ENCODE results near the gene FAF2. TPM values are rescaled to one million over a fixed set of nuclear protein-coding genes. Genes with fewer than 3 reads are reported as not detected.

Gene FAF2
- total and polyA plus RNA-seq, 2 donors (not counting 3 experiments of a cell fraction or from before 2014, with no cell fraction given): 27.9 to 43.5 TPM

Small RNA genes lying within 50 kb of the gene (small RNA-seq; reads per million reads assigned to genes)
- gene AC010297.1 (ENCODE audit: insufficient read depth, insufficient read length, low read depth, low replicate concordance) (not detected), gene RF00019 (ENCODE audit: insufficient read depth, insufficient read length, low read depth, low replicate concordance) (not detected), gene RN7SL684P (ENCODE audit: insufficient read depth, insufficient read length, low read depth, low replicate concordance) (not detected)

Other genes with a start within 250 kb of the FAF2 start
- gene SIMC1, start 210.0 kb upstream of the FAF2 start, total RNA-seq: 16.2 and 16.4 TPM in 2 replicates
- gene SIMC1, start 210.0 kb upstream of the FAF2 start, polyA plus RNA-seq: 7.7 and 9.0 TPM in 2 replicates
- 116 and 119 TPM in 2 replicates for gene KIAA1191, start 86.6 kb upstream of the FAF2 start, total RNA-seq
- gene KIAA1191, start 86.6 kb upstream of the FAF2 start, polyA plus RNA-seq: 114 TPM in 2 replicates
- 16.5 and 20.7 TPM in 2 replicates for gene ARL10, start 82.9 kb upstream of the FAF2 start, total RNA-seq
- gene ARL10, start 82.9 kb upstream of the FAF2 start, polyA plus RNA-seq: 5.0 and 7.7 TPM in 2 replicates
- gene NOP16, start 59.8 kb upstream of the FAF2 start, total RNA-seq: 47.4 and 51.6 TPM in 2 replicates
- gene NOP16, start 59.8 kb upstream of the FAF2 start, polyA plus RNA-seq: 31.1 and 41.1 TPM in 2 replicates
- gene HIGD2A, start 59.6 kb upstream of the FAF2 start, total RNA-seq: 96.2 and 103 TPM in 2 replicates
- gene HIGD2A, start 59.6 kb upstream of the FAF2 start, polyA plus RNA-seq: 210 and 294 TPM in 2 replicates
- gene CLTB, start 31.8 kb upstream of the FAF2 start, total RNA-seq: 73.2 and 108 TPM in 2 replicates
- gene CLTB, start 31.8 kb upstream of the FAF2 start, polyA plus RNA-seq: 111 and 126 TPM in 2 replicates
- 50.2 and 51.5 TPM in 2 replicates for gene RNF44, start 89.0 kb downstream of the FAF2 start, total RNA-seq
- gene RNF44, start 89.0 kb downstream of the FAF2 start, polyA plus RNA-seq: 19.8 and 24.4 TPM in 2 replicates
- not detected in 2 replicates for gene CDHR2, start 101.0 kb downstream of the FAF2 start, total RNA-seq
- gene CDHR2, start 101.0 kb downstream of the FAF2 start, polyA plus RNA-seq: not detected in 2 replicates
- gene GPRIN1, start 161.8 kb downstream of the FAF2 start, total RNA-seq: 9.3 and 10.4 TPM in 2 replicates
- 2.4 and 2.6 TPM in 2 replicates for gene GPRIN1, start 161.8 kb downstream of the FAF2 start, polyA plus RNA-seq
- gene SNCB, start 182.1 kb downstream of the FAF2 start, total RNA-seq: not detected in 2 replicates
- 0.08 TPM in 1 of 2 replicates, not detected in the other for gene SNCB, start 182.1 kb downstream of the FAF2 start, polyA plus RNA-seq
- gene EIF4E1B, start 182.3 kb downstream of the FAF2 start, total RNA-seq: not detected in 2 replicates
- not detected in 2 replicates for gene EIF4E1B, start 182.3 kb downstream of the FAF2 start, polyA plus RNA-seq
- gene TSPAN17, start 199.1 kb downstream of the FAF2 start, total RNA-seq: 55.9 and 57.0 TPM in 2 replicates
- gene TSPAN17, start 199.1 kb downstream of the FAF2 start, polyA plus RNA-seq: 64.1 and 73.3 TPM in 2 replicates

Measured in endothelial cell of umbilical vein (primary cell).